NCI-H2227 (cell line): ENCODE results near the gene UPF1.
"Not testable (repeated sequence)": the region's sequence is repeated elsewhere in the genome, so short reads cannot be mapped to it uniquely, and the experiment has no call there.

ENCODE experiments used
- DNase-seq: peaks from one replicate; lab custom pipeline; 2025; ENCODE audit not compliant: unreplicated experiment; lab: John Stamatoyannopoulos, UW

The UPF1 gene

GRCh38 chr19:18798384-18799352 is 33.1 kb upstream of the UPF1 start:
- DNase-seq, result no peak

- no peak for DNase-seq
These were observed 32.3 kb upstream of the UPF1 start for GRCh38 chr19:18799389-18799970.

- no peak for DNase-seq
These were observed 31.7 kb upstream of the UPF1 start for GRCh38 chr19:18800079-18800478.

- DNase-seq, result no peak
These were observed 31.1 kb upstream of the UPF1 start for GRCh38 chr19:18800636-18801035.

GRCh38 chr19:18802354-18802753 is 29.4 kb upstream of the UPF1 start:
- no peak for DNase-seq

GRCh38 chr19:18803550-18804138 is 28.1 kb upstream of the UPF1 start:
- DNase-seq, result no peak

- DNase-seq, result no peak
These were observed 27.6 kb upstream of the UPF1 start for GRCh38 chr19:18804139-18804601.

- DNase-seq, result no peak
These were observed 27.1 kb upstream of the UPF1 start for GRCh38 chr19:18804643-18805042.

- DNase-seq, result no peak
These were observed 23.9 kb upstream of the UPF1 start for GRCh38 chr19:18807861-18808331.

GRCh38 chr19:18809149-18809868 is 22.4 kb upstream of the UPF1 start:
- no peak for DNase-seq

GRCh38 chr19:18811638-18812037 is 20.1 kb upstream of the UPF1 start:
- DNase-seq, result not testable (repeated sequence)

GRCh38 chr19:18814063-18814462 is 17.7 kb upstream of the UPF1 start:
- no peak for DNase-seq

- DNase-seq, result no peak
These were observed 16.1 kb upstream of the UPF1 start for GRCh38 chr19:18815673-18816072.

- not testable (repeated sequence) for DNase-seq
These were observed 15.1 kb upstream of the UPF1 start for GRCh38 chr19:18816645-18817044.

- DNase-seq, result no peak
These were observed 14.2 kb upstream of the UPF1 start for GRCh38 chr19:18817574-18817973.

GRCh38 chr19:18828786-18829185 is 3.0 kb upstream of the UPF1 start:
- DNase-seq, result no peak

GRCh38 chr19:18830488-18830887 is 1.3 kb upstream of the UPF1 start:
- DNase-seq, result no peak

- no peak for DNase-seq
These were observed 764 bp downstream of the UPF1 start for GRCh38 chr19:18832306-18833140.

GRCh38 chr19:18833141-18833476 is 1.4 kb downstream of the UPF1 start:
- DNase-seq, result no peak
